Epithelial cell of proximal tubule (primary cell): ENCODE measurements around the gene TMEM144. TPM values are rescaled to one million over a fixed set of nuclear protein-coding genes. Genes with fewer than 3 reads are reported as not detected.

Source experiments
- DNase-seq: peaks from one replicate; pipeline ENCODE4 v3.0.0-alpha.2; 2011; ENCODE audit warnings: low read depth
- H3K4me3 ChIP-seq: 2 replicates; pipeline ENCODE4 v1.5.1; 2011; ENCODE audit warnings: low read depth, mild to moderate bottlenecking, low read length
- CTCF ChIP-seq: conservative IDR thresholded peaks from 2 replicates; pipeline ENCODE4 v1.5.1; 2012; ENCODE audit warnings: low read depth, mild to moderate bottlenecking, low read length
- total RNA-seq: library from RNA; depleted of rRNA; stranded (reverse); fragments of >200 nt; gene quantifications from 2 replicates; pipeline ENCODE4 v1.2.3, GENCODE V29; 2015

TMEM144 gene
- total RNA-seq, 1 donor from 2014 or later = 2.9 TPM

- DNase-seq = no peak
- no peak overlapping the region for H3K4me3 ChIP-seq
- TF ChIP-seq CTCF = no peak
These were observed 33.5 kb upstream of the TMEM144 start for GRCh38 chr4:158176776-158177175.

GRCh38 chr4:158179465-158179864 lies 30.8 kb upstream of the TMEM144 start:
- no peak overlapping the region for H3K4me3 ChIP-seq
- no peak for TF ChIP-seq CTCF
- DNase-seq = no peak

DNA sequence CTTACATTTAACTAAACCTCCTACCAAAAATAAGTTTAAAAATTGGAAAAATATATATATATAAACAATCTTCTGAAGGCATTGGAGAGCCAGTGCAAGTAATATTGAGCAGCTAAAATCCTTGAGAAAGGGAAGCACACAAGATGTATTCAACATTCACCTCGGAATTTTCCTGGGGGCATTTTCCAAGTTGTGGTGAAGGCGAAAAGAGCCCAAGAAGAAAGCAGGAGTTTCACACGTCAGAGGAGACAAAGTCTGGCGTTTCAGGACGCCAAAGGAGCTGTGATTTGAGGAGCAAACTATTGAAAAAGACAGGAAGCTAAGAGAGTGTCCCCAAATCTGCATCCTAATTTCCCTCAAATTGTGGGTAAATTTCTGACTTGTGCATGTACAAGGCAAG lies 28.4 kb upstream of the TMEM144 start:
- no peak for TF ChIP-seq CTCF
- DNase-seq = no peak
- no peak overlapping the region for H3K4me3 ChIP-seq

GRCh38 chr4:158182736-158183135 lies 27.6 kb upstream of the TMEM144 start:
- H3K4me3 ChIP-seq = no peak overlapping the region
- DNase-seq = no peak
- no peak for TF ChIP-seq CTCF

DNA sequence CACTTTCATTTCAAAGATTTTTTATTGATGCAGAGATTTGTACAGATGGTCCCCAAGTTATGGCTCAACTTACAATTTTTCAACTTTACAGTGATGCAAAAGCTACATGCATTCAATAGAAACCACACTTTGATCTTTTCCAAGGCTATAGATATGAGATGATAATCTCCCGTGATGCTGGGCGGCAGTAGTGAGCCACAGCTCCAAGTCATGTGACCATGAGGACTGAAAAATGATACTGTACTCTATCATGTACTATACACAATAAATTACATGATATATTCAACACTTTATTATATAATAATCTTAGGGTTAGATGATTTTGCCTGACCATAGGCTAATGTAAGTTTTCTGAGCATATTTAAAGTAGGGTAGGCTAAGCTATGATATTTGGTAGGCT lies 23.5 kb upstream of the TMEM144 start:
- no peak overlapping the region for H3K4me3 ChIP-seq
- no peak for DNase-seq
- TF ChIP-seq CTCF = no peak

- no peak for DNase-seq
- no peak for TF ChIP-seq CTCF
- H3K4me3 ChIP-seq = no peak overlapping the region
These were observed 20.9 kb upstream of the TMEM144 start for GRCh38 chr4:158189422-158189821.

DNA sequence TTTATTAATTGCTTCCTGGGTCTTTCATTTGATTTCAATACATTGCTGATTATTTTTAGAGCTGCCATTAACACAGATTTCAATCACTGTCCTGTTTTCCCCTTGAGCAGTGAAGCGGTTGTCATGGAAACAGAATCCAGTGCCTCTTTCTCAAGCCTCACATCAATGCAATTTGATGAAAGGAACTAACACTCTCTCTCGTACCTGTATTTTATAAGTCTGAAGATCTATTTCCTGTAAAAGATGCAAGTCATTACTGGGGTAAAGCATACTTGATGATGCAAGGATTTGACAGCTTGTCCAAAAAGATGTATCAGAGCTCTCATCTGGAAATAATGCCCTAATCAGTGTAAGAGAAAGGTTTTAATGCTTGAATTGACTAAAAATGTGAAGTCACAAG lies 19.6 kb upstream of the TMEM144 start:
- H3K4me3 ChIP-seq = no peak overlapping the region
- no peak for DNase-seq
- TF ChIP-seq CTCF = no peak
